ENCODE results near the gene NR1H4.

GRCh38 chr12:100494538-100494937 is 20.9 kb downstream of the NR1H4 start:
- TF ChIP-seq POLR2A (IDR thresholded peaks at IDR 0.05; ENCODE audit: insufficient read depth in 1 of 2, low read depth in 2 of 2, low read length in 2 of 2) (no peak), RELA (CRISPR knock-in tag; IDR thresholded peaks at IDR 0.05) (no peak), NFYB (CRISPR knock-in tag; IDR thresholded peaks at IDR 0.05) (no peak), CHD2 (IDR thresholded peaks at IDR 0.05; ENCODE audit: low read depth, low read length) (no peak), CTCF (CRISPR knock-in tag; IDR thresholded peaks at IDR 0.05) (no peak), ZNF704 (CRISPR knock-in tag; IDR thresholded peaks at IDR 0.05; ENCODE audit: borderline replicate concordance) (no peak), ELF4 (CRISPR knock-in tag; IDR thresholded peaks at IDR 0.05; ENCODE audit: borderline replicate concordance) (no peak), ZNF318 (CRISPR knock-in tag; IDR thresholded peaks at IDR 0.05) (no peak), KDM1A (CRISPR knock-in tag; IDR thresholded peaks at IDR 0.05) (no peak), ATF3 (CRISPR knock-in tag; IDR thresholded peaks at IDR 0.05) (no peak)
